SW480 (cell line): ENCODE measurements around the gene MAST4.
"Not testable (repeated sequence)": the region's sequence is repeated elsewhere in the genome, so short reads cannot be mapped to it uniquely, and the experiment has no call there.

Experiments used
- DNase-seq: peaks from one replicate; pipeline ENCODE4 v3.0.0-alpha.2; 2016; ENCODE audit warnings: low spot score

Gene MAST4

DNA sequence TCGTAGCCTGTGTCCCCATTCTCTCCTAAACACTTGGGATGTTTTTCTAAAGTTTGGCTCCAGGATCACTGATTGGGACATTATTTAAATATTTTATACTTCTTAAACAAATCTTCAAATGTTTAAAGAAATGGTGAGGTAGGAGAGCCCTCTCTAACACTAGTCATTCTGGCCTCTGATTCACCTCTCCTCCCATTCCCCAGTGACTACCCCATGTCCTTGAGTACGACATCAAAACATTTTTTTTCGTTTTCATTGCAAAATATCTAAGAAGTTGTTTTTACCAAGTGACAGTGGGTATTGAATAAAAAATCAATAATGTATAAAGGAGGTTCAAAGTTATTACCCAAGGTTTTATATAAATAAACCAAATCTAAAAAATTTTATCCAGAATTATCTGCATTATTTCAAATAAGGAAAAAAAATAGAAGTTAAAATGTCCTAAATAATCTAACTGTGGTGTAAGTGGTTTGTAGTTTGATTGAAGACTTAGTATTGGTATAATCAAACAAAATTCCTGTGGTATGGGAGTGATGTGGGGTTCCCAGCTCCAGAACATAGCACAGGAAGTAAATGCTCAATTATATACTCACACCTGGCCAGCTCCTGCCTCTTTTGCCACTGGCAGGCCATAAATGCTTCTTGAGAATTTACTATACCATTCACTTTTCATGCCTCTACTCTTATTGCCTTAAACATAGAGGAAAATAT lies 51.1 kb downstream of the MAST4 start:
- DNase-seq: peak; percentile 56

DNA sequence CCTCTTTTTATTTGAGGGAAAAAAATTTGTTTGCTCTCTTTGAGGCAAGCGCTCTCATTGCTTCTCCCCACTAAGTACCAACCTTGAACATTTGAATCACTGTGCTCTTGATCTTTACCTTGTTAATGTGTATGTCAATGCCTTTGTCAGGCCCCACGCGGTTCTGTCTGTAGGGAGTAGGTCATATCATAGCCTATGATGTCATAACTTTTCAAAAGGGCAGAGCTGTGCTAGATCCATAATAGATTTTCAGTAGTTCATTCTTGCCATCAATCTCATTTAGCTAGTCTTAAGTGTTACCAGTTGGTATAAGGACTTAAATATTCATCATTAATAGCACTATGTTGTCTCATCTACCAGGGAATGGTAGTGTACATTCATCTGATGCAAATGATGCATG lies 56.6 kb downstream of the MAST4 start:
- no peak for DNase-seq

DNA sequence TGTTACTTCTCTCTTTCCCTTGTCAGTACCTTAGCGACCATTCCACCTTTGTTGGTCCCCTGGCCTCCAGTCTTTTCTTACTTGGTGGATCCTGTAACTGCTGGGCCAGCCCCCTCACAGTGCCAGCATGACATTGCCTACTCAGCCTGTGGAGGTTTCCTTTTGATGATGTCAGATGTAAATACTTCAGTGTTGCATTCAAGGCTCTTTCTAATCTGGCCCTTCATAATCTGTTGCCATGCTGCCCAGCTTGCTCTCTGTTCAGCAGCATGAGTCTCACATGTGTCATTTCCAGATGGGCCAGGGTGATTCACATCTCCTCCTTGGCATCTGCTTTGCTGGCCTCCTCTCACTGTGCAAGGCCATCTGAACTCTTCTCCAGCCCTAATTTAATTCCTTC lies 57.1 kb downstream of the MAST4 start:
- DNase-seq: no peak

DNA sequence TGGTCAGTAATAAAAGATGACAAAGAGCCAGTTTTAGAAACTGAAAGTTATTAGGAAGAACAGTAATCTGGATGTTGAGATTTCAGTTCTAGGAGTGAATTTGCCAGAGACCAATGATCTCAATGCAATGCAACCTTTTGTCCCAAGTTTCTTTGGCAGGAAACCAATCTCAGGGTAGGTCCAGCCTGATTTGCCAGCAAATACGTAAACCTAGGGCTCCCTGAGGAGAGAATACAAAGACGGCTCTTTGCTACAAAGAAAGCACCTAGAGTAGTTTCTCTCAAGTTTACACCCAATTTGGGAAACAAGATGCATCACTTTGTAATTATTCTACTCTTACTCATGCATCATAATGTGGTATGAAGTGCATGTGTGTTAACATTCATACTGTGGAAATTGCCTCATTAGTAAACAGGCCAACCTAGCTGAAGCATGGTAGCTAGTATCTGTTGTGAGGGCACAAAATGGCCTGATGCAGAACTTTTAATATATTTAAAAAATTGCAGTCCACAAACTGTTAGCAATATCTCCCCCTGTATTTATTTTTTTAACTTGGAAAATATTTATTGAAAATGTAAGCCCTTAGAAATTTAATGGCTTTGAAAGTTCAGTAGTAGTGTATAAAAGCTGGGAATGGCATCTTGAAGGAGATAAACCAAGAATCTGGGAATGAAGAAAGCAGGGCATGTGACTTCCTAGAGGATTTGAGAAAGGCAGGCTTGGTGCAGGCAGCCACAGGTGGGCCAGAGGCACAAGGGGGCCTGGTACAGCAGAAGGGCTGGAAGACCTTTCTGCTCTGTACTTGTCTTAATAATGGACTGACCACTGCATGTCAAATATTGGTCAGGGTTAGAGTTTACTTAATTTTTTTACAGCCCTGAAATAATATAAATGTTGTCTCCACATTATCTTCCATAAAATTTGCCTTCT lies 59.5 kb downstream of the MAST4 start:
- no peak for DNase-seq

- no peak for DNase-seq
These were observed 62.3 kb downstream of the MAST4 start for GRCh38 chr5:66658516-66658915.

- no peak for DNase-seq
These were observed 63.6 kb downstream of the MAST4 start for GRCh38 chr5:66659780-66660179.

DNA sequence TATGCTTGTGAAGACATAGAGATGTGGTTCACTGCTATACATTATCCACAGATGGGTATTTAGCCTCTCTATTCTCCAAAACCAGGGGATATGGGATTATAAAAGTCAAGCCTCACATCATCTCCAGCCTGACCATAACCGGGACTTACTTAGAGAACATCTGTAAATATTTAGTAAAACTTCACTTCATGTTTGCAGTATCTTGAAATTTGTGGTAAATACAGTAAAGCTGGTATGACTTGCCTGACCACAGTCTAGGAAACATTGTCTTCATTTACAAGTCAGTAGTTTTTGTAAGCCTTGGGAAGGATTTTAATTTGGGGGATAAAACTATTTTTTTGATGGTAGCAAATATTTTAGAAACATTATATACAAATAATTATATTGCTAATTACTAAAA lies 64.2 kb downstream of the MAST4 start:
- no peak for DNase-seq

- DNase-seq: no peak
These were observed 65.0 kb downstream of the MAST4 start for GRCh38 chr5:66661149-66661548.

GRCh38 chr5:66666778-66667177 lies 70.6 kb downstream of the MAST4 start:
- peak; percentile 29 for DNase-seq

DNA sequence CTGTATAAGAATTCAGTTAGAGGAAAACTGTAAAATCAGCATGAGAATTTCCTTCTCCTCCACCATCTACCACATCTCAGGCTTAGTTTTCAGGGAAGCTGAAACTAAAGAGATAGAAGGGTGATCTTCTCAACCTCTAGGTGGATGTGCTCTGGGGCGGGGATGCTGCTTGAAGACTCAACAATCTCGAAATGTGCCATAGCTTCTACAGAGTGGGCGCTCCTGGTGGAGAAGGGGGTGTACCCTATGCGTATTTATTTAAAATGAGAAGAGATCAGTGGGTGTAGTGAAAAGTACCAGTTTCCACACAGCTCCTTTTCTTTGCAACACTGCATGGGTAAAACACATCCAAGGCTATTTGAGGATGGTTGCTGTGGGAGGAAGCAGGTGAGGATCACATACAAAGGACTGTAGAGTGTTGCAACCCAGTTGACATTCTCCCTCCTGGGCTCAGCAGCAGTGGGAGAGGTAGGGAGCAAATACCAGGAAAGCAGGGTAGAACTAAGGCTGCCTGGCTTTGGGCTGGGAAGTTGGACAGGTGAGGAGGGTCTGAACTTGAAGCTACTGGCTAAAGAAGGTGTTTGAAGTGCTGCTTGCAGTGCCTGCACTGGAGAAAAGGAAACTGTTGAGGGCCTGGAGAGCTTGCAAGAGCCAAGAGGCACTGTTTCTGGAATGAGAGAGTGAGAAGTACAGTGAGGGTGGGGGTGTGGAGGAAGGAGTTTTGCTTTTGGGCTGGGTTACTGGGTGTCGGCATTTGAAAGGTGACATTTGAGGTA lies 73.1 kb downstream of the MAST4 start:
- DNase-seq: no peak

DNA sequence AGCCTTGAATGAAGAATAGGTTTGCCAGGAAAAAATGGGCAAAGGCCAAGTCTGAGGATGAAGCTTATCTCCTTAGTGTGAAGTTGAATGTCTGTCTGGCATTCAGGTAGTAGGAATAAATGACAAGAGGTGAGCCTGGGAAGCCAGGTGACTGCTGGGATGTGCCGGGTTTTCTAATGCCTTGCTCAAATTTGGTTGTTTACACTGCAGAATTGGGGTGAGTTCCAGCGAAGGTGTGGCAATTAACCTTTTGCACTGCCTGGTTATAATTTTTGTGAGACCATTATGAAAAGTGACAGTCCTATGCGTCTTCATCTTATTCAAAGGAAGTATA lies 73.6 kb downstream of the MAST4 start:
- DNase-seq: no peak

GRCh38 chr5:66671305-66671704 lies 75.1 kb downstream of the MAST4 start:
- no peak for DNase-seq

DNA sequence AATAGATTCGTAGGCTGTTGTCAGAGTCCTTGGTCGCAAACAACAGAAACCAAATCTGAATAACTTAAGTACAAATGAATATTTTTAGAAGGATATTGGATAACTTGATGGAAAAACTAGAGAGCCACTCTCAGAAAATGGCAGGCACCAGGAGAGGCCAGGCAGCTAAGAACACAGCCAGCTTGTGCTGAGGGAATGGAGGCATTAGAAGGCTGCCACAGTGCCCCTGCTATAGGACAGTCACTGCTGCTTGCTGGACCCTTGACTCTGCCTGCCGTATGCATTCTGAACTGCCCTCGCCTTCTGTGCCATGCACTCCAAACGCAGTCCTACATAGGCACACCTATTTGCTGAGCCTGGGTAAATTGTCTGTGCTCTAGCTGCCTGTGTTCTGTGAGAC lies 78.6 kb downstream of the MAST4 start:
- DNase-seq: no peak

DNA sequence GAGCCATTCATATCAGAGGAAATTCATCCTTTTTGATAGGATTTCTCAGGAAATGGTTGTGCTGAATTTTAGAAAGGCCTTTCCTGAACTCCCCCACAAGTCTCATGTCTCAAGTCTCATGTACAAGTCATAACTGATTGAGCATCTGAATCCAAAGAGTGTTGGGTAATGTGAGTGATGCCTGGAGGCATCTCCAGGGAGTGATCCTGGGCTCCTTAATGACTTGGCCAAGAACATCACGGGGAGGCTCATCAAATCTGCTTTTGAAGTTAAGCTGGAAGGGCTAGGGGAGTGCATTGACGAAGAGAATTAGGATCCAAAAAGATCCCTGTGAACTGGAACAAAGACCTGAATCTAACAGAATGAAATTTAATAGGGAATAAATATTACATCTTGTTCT lies 79.2 kb downstream of the MAST4 start:
- no peak for DNase-seq

DNA sequence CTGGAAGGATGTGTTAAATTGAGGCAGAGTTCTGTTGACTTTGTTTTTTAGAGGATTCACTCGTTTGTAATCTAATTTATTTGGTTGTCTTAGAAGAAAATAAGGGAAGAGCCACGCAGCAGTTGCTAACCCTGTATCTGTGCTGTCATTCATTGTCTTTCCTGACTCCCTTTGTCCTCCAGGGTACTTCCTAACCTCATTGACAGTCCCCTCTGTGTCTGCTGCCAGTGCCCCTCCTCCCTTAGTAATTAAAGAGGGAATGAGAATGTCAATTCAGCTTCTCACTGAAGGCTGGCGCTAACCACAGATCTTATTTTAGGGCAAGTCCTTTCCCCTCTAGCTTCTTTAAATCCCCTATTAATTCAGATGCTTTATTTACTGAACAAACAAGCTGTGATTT lies 84.0 kb downstream of the MAST4 start:
- DNase-seq: no peak

DNA sequence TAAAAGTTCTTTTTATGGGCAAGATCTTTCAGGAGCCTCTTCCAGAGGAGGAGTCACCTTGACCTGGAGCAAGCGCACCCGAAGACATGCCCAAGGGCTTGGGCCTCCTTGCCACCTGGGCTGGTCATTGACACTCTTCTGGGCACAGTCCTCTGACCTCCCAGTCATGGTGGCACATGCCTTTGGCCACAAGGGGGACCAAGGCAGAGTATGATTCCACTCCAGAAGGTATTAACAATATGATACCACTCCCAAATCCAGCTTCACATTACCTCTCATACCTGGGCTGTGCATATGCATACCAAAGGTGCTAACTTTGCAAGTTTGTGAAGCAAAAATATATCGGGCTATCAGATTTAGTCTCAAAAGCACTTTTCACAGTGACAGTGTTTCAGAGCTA lies 84.6 kb downstream of the MAST4 start:
- no peak for DNase-seq

DNA sequence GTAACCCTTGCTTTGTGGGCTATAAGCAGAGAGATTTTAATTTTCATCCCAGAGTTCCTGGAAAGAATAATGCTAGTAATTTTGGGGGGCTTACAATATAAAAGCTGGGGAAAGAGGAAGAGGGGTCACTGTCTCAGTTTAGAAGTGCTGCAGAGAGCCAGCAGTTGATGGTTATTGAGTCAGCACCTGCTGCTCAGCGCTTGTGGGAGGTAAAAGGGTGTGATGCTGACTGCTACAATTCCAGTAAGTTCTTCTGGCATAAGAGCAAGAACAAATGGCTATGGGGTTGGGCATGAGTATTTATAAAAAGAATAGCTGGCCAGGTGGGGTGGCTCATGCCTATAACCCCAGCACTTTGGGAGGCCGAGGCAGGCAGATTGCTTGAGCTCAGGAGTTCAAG lies 88.5 kb downstream of the MAST4 start:
- DNase-seq: no peak

GRCh38 chr5:66689522-66690220 lies 93.5 kb downstream of the MAST4 start:
- DNase-seq: no peak

GRCh38 chr5:66694036-66694435 lies 97.8 kb downstream of the MAST4 start:
- DNase-seq: no peak

GRCh38 chr5:66695840-66696239 lies 99.6 kb downstream of the MAST4 start:
- DNase-seq: not testable (repeated sequence)

DNA sequence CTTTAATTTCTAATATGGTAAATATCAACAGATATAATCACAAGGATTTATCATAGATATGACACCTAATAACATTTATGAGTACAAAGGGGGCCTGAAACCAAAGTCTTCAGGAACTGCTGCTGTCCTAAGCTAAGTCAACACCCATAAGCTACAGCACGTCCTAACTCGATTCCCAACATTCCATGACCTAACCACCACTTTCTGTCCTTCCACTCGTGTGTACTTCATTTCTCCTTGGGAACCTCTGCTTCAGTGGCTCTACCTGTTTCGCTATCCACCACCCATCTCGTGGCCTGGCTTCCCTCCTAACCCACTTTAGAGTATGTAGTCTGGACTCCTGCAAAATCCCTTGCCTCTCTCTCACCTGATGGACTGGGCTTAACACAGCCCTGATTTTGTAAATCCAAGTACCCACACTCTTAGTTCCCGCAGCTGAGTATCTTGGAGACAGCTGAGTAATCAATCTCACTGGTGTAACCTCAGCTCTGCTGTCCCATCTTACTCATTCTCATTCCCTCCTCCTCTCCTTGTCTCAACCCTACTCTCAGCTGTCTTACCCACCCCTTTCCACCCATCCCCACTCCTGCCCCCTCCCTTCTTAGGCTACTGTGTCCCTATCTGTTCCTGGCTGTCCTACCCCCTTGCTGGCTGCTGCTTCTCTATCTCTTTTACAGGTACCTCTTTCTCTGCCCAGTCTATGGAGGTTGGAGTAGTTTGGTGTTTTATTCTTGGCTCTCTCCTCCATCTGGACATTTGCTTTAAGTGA lies 101.8 kb downstream of the MAST4 start:
- no peak for DNase-seq
